ENCODE results near the gene ELP5.

Gene ELP5

GRCh38 chr17:7214300-7215135 is 37.5 kb upstream of the ELP5 start:
- H3K4me1 ChIP-seq (ENCODE audit: control insufficient read depth, insufficient read depth, low read length) = peaks cover 44% of the 10 kb centered on the region

GRCh38 chr17:7215136-7215638 is 36.8 kb upstream of the ELP5 start:
- H3K4me2 ChIP-seq (ENCODE audit: low read length) = peak overlapping the region; percentile 88
- peak overlapping the region; percentile 61 for H3K4me3 ChIP-seq (ENCODE audit: low read length)
- peak overlapping the region; percentile 10 for H3K9ac ChIP-seq (ENCODE audit: low read depth, low read length)
- no peaks in the 10 kb centered on the region for H3K36me3 ChIP-seq (ENCODE audit: insufficient read depth, low read length)
- peaks cover 45% of the 10 kb centered on the region for H3K4me1 ChIP-seq (ENCODE audit: control insufficient read depth, insufficient read depth, low read length)
- H3K9me3 ChIP-seq (replicated peaks; ENCODE audit: low read length) = no peaks in the 10 kb centered on the region
- H3K27me3 ChIP-seq (ENCODE audit: control insufficient read depth, insufficient read depth, low read length) = no peaks in the 10 kb centered on the region

More at GRCh38 chr17:7214300-7215135, 37.5 kb upstream of the ELP5 start:
- Histone ChIP-seq H3K9ac (ENCODE audit: low read depth, low read length) (peak overlapping the region; percentile 62), H3K4me3 (ENCODE audit: low read length) (peak overlapping the region; percentile 77), H3K27me3 (ENCODE audit: control insufficient read depth, insufficient read depth, low read length) (no peaks in the 10 kb centered on the region), H3K9me3 (replicated peaks; ENCODE audit: low read length) (no peaks in the 10 kb centered on the region), H3K4me2 (ENCODE audit: low read length) (peak overlapping the region; percentile 88), H3K36me3 (ENCODE audit: insufficient read depth, low read length) (no peaks in the 10 kb centered on the region)

GRCh38 chr17:7215652-7216180 is 36.3 kb upstream of the ELP5 start:
- Histone ChIP-seq H3K4me3 (ENCODE audit: low read length) (peak overlapping the region; percentile 72), H3K4me1 (ENCODE audit: control insufficient read depth, insufficient read depth, low read length) (peaks cover 50% of the 10 kb centered on the region), H3K27me3 (ENCODE audit: control insufficient read depth, insufficient read depth, low read length) (no peaks in the 10 kb centered on the region), H3K36me3 (ENCODE audit: insufficient read depth, low read length) (no peaks in the 10 kb centered on the region), H3K9ac (ENCODE audit: low read depth, low read length) (peak overlapping the region; percentile 74), H3K9me3 (replicated peaks; ENCODE audit: low read length) (no peaks in the 10 kb centered on the region), H3K4me2 (ENCODE audit: low read length) (peak overlapping the region; percentile 88)

GRCh38 chr17:7216242-7217112 is 35.5 kb upstream of the ELP5 start:
- Histone ChIP-seq H3K27me3 (ENCODE audit: control insufficient read depth, insufficient read depth, low read length) (no peaks in the 10 kb centered on the region), H3K9ac (ENCODE audit: low read depth, low read length) (peak overlapping the region; percentile 74), H3K4me3 (ENCODE audit: low read length) (peak overlapping the region; percentile 72), H3K36me3 (ENCODE audit: insufficient read depth, low read length) (peaks cover 5% of the 10 kb centered on the region), H3K9me3 (replicated peaks; ENCODE audit: low read length) (no peaks in the 10 kb centered on the region), H3K4me2 (ENCODE audit: low read length) (peak overlapping the region; percentile 88), H3K4me1 (ENCODE audit: control insufficient read depth, insufficient read depth, low read length) (peaks cover 57% of the 10 kb centered on the region)

- Histone ChIP-seq H3K4me2 (ENCODE audit: low read length) (peak overlapping the region; percentile 88), H3K4me3 (ENCODE audit: low read length) (peak overlapping the region; percentile 72), H3K4me1 (ENCODE audit: control insufficient read depth, insufficient read depth, low read length) (peaks cover 60% of the 10 kb centered on the region), H3K9ac (ENCODE audit: low read depth, low read length) (peak overlapping the region; percentile 74), H3K27me3 (ENCODE audit: control insufficient read depth, insufficient read depth, low read length) (no peaks in the 10 kb centered on the region), H3K36me3 (ENCODE audit: insufficient read depth, low read length) (peaks cover 13% of the 10 kb centered on the region), H3K9me3 (replicated peaks; ENCODE audit: low read length) (no peaks in the 10 kb centered on the region)
Observed at GRCh38 chr17:7217113-7217987, 34.7 kb upstream of the ELP5 start.

- H3K4me3 ChIP-seq (ENCODE audit: low read length) = peak overlapping the region; percentile 66
- no peaks in the 10 kb centered on the region for H3K27me3 ChIP-seq (ENCODE audit: control insufficient read depth, insufficient read depth, low read length)
- H3K4me1 ChIP-seq (ENCODE audit: control insufficient read depth, insufficient read depth, low read length) = peaks cover 60% of the 10 kb centered on the region
- peak overlapping the region; percentile 73 for H3K9ac ChIP-seq (ENCODE audit: low read depth, low read length)
- peaks cover 22% of the 10 kb centered on the region for H3K36me3 ChIP-seq (ENCODE audit: insufficient read depth, low read length)
- H3K4me2 ChIP-seq (ENCODE audit: low read length) = peak overlapping the region; percentile 78
- H3K9me3 ChIP-seq (replicated peaks; ENCODE audit: low read length) = no peaks in the 10 kb centered on the region
Observed at GRCh38 chr17:7218166-7218565, 33.8 kb upstream of the ELP5 start.

GRCh38 chr17:7218758-7219157 is 33.3 kb upstream of the ELP5 start:
- Histone ChIP-seq H3K4me1 (ENCODE audit: control insufficient read depth, insufficient read depth, low read length) (peaks cover 57% of the 10 kb centered on the region), H3K4me2 (ENCODE audit: low read length) (peak overlapping the region; percentile 90), H3K27me3 (ENCODE audit: control insufficient read depth, insufficient read depth, low read length) (no peaks in the 10 kb centered on the region), H3K4me3 (ENCODE audit: low read length) (no peak overlapping the region), H3K9me3 (replicated peaks; ENCODE audit: low read length) (no peaks in the 10 kb centered on the region), H3K9ac (ENCODE audit: low read depth, low read length) (no peak overlapping the region), H3K36me3 (ENCODE audit: insufficient read depth, low read length) (peaks cover 27% of the 10 kb centered on the region)

GRCh38 chr17:7219229-7219811 is 32.7 kb upstream of the ELP5 start:
- Histone ChIP-seq H3K9me3 (replicated peaks; ENCODE audit: low read length) (no peaks in the 10 kb centered on the region), H3K9ac (ENCODE audit: low read depth, low read length) (peak overlapping the region; percentile 93), H3K4me1 (ENCODE audit: control insufficient read depth, insufficient read depth, low read length) (peaks cover 52% of the 10 kb centered on the region), H3K4me2 (ENCODE audit: low read length) (peak overlapping the region; percentile 90), H3K27me3 (ENCODE audit: control insufficient read depth, insufficient read depth, low read length) (no peaks in the 10 kb centered on the region), H3K36me3 (ENCODE audit: insufficient read depth, low read length) (peaks cover 33% of the 10 kb centered on the region), H3K4me3 (ENCODE audit: low read length) (peak overlapping the region; percentile 95)

GRCh38 chr17:7219812-7220592 is 32.0 kb upstream of the ELP5 start, which contains the start of the genes ACADVL and DLG4:
Gene ACADVL (plus strand): TSS chr17:7219938. CDS start chr17:7219985, 47 bp downstream.
Gene DLG4 (minus strand): TSS chr17:7219836.
- Histone ChIP-seq H3K9ac (ENCODE audit: low read depth, low read length) (peak within 1 kb of the TSS; percentile 93), H3K9me3 (replicated peaks; ENCODE audit: low read length) (no peaks in the 10 kb centered on the region), H3K4me2 (ENCODE audit: low read length) (peak within 1 kb of the TSS; percentile 90), H3K36me3 (ENCODE audit: insufficient read depth, low read length) (peaks cover 38% of the 10 kb centered on the region), H3K27me3 (ENCODE audit: control insufficient read depth, insufficient read depth, low read length) (no peaks in the 10 kb centered on the region), H3K4me3 (ENCODE audit: low read length) (peak within 1 kb of the TSS; percentile 95), H3K4me1 (ENCODE audit: control insufficient read depth, insufficient read depth, low read length) (peaks cover 49% of the 10 kb centered on the region)
